Testis (tissue), 2 donors: Measurements from ENCODE around the gene PAQR7.

ENCODE experiments used
- POLR2A ChIP-seq: fragments of 450-650 bp; IDR thresholded peaks from one replicate; pipeline ENCODE4 v1.6.1; 2017; ENCODE audit warnings: antibody characterized with exemption, mild to moderate bottlenecking, moderate library complexity
- TF ChIP-seq, protein P1 (sequence below), 3 experiments: fragments of 450-650 bp in 2 of 3; fragments of 200-600 bp in 1 of 3; sonication (generic) in 1 of 3; IDR thresholded peaks; one replicate each; pipeline ENCODE4 v1.5.1; 2016 to 2019; ENCODE audit warnings: antibody characterized with exemption in 3 of 3, mild to moderate bottlenecking in 2 of 3, moderate library complexity in 1 of 3

DNA sequence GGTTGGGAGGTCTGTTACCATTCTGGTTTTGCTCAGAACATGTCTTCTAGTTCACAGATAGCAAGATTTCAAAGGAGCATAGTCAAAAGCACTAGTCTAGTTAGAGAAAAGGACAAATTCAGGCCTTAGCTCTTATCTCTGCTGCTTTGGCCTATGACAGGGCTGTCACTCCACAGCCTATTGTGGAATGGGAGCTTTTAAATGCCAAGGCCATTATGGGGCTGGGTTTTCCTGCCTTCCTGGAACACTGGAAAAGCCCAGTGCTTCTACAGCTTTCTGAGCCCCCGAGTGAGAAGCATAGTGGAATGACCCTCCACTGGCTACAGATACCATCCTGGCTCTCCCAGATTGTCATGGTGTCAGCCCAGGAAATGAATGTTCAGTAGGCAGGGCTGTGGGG, 46.5 kb downstream of the PAQR7 start:
- TF ChIP-seq, protein P1, sequence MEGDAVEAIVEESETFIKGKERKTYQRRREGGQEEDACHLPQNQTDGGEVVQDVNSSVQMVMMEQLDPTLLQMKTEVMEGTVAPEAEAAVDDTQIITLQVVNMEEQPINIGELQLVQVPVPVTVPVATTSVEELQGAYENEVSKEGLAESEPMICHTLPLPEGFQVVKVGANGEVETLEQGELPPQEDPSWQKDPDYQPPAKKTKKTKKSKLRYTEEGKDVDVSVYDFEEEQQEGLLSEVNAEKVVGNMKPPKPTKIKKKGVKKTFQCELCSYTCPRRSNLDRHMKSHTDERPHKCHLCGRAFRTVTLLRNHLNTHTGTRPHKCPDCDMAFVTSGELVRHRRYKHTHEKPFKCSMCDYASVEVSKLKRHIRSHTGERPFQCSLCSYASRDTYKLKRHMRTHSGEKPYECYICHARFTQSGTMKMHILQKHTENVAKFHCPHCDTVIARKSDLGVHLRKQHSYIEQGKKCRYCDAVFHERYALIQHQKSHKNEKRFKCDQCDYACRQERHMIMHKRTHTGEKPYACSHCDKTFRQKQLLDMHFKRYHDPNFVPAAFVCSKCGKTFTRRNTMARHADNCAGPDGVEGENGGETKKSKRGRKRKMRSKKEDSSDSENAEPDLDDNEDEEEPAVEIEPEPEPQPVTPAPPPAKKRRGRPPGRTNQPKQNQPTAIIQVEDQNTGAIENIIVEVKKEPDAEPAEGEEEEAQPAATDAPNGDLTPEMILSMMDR (IDR thresholded peaks at IDR 0.05), result no peak
- no peak for TF ChIP-seq POLR2A
